Endometrial microvascular endothelial cells (primary cell): Measurements from ENCODE around the gene LPP. TPM values are rescaled to one million over a fixed set of nuclear protein-coding genes. Genes with fewer than 3 reads are reported as not detected.

Source experiments
- in situ Hi-C: cut with HindIII; loops from 2 replicates; pipeline ENCODE4 v1.10.0; 2017; ENCODE audit warnings: low sequenced_read_pairs, low pct_unique_long_range_greater_than_20kb; ENCODE audit errors: inconsistent ontology term
- total RNA-seq: library from RNA; depleted of rRNA; stranded (reverse); fragments of >200 nt; gene quantifications from one replicate; pipeline ENCODE4 v1.2.3, GENCODE V29; 2015; ENCODE audit errors: inconsistent ontology term

LPP gene
- total RNA-seq, 1 donor from 2014 or later = 43.2 TPM

GRCh38 chr3:188752850-188753249 lies 598.9 kb downstream of the LPP start:
- in situ Hi-C loops = no loop called here

DNA sequence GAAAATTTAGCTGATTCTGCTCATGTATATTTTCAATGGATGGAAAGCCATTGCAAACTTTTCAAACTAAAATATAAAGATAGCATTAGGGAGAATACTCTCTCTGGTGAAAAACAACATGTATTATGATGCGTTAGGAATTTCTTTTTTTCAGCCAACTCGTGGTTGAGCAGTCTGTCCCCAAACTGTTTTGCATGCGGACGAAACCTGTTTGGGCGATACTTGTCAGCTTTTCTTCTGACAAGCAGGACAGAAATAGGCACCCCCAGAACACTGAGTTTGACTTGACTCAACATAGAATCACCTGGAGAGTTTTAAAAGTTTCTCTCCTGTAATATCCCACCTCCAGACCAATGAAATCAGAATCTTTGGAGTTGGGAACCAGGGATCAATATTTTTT lies 600.3 kb downstream of the LPP start:
- in situ Hi-C loops = no loop called here

DNA sequence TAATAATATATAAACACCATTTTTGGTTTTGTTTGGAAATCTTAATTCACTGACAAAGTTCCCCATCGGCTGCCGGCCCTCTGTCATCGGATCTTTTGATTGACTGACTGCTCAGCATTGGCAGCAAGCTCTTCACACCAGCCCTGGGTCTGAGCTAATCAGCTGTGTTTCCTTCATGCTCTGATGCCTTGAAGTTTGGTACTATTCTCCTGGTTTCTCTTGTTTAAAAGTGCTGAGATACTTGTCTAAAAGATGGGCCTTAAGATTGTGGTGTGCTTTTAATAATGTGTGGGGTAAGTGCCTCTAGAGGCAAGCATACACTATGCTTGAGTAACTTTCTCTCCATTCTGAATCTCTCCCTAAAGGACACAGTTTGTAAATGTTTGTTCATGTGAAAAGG lies 602.3 kb downstream of the LPP start:
- in situ Hi-C loops = no loop called here

DNA sequence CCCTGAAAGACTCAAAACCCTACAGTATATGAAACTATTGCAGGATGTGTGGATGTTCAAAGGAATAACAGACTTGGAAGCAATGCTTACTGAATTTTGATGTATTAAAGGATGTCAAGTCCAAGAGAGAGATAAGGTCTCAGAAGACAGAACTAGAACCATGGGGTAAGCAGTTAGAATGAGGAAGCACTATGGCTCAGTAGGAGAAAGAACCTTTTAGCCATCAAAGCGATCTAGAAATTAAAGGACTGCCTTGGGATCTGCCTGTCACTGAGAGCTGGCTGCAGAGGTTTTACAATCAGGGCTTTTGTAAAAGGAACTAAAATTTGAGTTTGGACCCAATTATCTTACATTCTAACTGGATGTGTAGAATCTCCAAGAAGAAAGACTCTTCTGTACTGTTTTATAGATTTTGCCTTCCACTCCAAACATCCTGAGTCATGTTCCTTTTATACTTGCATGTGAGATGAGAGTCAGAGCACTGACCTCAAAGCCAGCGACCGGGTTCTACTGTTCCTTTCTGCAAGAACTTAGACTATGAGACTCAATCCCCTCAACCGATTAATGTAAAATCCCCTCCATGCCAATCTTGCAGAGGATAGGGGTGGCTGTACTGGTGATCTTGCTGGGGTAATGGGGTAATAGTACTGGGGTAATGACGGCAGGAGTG lies 605.5 kb downstream of the LPP start:
- in situ Hi-C loops = no loop called here

DNA sequence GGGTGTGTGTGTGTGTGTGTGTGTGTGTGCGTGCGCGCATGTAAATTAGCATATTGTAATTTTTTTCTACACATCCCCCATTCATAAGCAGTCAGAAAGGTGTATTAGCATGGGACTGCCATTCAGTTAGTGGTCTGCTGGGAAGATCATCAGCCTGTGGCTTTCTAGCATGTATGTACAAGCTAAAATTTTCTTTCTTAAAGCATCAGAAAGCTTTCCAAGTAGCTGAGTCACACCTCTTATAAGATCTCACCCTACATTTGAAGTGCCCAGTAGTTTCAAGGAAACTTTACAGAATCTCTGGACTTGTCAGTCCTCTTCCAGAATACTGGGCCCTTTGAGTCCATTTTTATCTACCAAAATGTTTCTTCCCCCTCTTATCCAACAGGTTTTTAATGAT lies 606.5 kb downstream of the LPP start:
- in situ Hi-C loops = no loop called here

DNA sequence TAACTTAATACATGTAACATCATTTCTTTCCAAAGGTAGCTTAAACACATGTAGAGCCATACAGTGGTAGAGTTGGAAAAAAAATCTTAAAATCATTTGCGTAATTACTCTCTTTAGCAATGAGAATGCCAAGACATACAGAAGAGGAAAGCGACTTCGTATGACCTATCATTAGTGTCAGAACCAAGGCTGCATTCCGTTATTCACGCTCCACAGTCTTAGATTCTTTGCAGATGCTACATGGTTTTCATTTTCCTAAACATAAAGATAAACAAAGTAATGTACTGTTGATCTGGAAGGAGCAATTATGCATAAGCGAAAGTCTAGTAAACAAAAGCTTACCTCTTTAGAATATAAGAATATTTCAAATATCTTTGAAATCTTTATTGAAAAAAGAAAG lies 607.5 kb downstream of the LPP start:
- in situ Hi-C loops = no loop called here

GRCh38 chr3:188761964-188762363 lies 608.0 kb downstream of the LPP start:
- in situ Hi-C loops = no loop called here

GRCh38 chr3:188764609-188765008 lies 610.7 kb downstream of the LPP start:
- in situ Hi-C loops = no loop called here

- in situ Hi-C loops = no loop called here
These were observed 615.9 kb downstream of the LPP start for GRCh38 chr3:188769831-188770230.

DNA sequence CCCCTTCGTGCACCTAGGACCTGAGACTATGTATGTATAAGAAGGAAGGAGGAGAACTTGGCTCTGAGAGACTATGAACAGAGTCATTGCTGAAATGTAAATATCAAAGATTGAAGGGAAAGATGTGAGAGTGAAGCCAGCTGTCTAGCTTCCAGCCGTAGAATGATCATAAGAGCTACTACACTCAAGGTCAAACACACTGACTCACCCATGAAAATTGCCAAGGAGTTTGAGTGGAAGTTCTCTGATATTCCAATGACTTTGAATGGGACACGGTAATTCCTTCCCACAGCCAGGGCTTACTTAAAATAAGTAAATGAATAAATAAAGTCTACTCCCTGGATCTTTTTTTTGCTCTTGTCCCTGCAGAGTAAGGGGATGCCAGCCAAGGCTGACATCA lies 618.9 kb downstream of the LPP start:
- in situ Hi-C loops = no loop called here

DNA sequence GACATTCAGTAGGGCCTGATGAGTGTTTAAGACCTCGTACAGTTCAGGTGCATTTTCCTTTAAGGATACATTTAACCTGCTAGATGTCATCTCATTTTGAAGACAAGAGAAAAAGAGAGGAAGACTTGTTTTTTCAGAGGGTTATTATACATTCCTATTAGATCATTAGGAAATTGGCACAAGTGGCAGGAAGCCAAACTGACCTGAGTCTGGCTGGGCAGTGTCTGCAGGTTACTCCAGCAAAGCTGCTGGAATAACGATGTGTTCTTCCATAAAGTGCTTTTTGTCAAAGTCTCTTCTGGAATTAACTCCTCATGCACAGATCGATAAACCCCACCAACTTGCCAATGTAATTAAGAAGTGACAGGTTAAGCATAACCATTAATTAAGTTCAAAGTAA lies 621.5 kb downstream of the LPP start:
- in situ Hi-C loops = no loop called here

GRCh38 chr3:188776447-188776846 lies 622.5 kb downstream of the LPP start:
- in situ Hi-C loops = no loop called here

- in situ Hi-C loops = no loop called here
These were observed 624.3 kb downstream of the LPP start for GRCh38 chr3:188778091-188778852.

- in situ Hi-C loops = no loop called here
These were observed 625.5 kb downstream of the LPP start for GRCh38 chr3:188779281-188779980.

DNA sequence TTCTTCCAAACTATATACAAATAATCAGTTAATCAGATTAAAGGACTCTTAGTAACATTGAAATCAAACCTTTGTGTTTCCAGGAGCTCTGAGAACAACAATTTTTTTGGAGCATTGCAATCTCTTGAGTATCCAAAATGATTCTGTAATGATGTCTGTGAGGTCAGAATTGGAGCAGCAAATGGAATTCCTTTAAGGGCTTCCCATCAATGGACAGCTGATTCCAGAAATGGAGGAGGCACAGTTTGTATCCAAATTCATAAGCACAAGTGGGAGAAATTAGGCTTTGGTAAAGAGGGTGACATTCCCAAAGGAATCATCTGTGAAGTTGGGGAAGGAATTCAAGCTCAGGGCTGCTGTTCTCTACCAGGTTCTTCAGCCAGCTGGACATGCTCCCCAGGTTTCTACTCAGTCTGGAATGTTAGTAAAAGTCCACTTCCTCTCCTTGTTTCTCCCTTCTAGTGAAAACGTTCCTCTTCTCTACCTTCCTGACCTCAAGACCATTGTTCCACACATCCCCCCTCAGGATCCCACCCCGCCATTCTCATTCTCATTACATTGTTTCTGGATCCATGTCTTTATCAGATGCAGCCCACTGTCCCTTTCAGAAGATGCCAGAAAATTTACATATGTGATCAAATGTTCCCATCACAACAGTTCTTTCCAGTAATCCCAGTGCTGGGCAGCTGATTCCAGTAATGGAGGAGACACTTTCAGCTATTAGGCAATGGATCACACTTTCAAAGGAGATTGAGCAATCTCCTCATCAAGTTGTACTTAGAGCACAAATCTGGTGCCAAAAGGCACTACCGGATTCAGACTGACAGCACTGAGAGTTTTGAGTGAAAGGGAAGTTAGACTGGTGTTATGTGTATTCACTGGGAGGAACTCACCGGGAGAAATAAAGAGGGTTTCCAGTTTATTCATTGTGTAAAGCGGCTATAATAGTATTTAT lies 626.5 kb downstream of the LPP start:
- in situ Hi-C loops = no loop called here

GRCh38 chr3:188782613-188783124 lies 628.7 kb downstream of the LPP start:
- in situ Hi-C loops = no loop called here

DNA sequence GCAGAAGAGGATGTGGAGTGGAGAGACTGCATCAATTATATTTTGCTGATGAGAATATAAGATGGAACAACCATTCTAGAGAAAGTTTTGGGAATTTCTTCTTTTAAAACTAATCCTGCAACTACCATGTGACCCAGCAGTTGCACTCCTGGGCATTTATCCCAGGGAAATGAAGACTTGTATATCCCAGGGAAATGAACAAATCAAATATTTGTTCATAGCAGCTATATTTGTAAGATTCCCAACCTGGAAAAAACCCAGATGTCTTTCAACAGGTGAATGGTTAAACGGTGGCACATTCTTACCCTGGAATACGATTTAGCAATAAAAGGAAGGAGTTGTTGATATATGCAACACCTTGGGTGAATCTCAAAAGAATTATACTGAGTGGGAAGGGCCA lies 632.5 kb downstream of the LPP start:
- in situ Hi-C loops = no loop called here

DNA sequence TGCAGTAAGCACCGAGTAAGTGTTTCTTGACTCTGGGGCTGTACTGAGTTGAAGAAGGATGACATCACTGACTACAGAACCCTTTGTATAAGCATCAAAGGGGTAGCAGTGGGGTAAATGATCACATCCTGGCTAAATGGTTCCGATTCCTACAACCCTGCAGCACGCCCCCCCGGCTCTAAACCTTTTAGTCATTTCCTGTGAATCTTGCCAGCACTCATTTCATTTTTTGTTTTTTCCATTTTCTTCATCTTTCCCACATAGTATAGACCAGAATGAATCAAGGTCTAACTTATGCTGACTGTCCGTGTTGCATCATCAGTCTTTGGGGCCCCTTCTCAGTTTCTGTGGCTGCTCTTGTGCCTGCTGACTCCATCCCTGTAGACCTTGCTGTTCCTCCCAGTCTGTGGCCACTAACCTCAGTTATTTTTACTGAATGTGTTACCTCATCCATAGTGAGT lies 634.7 kb downstream of the LPP start:
- in situ Hi-C loops = no loop called here

GRCh38 chr3:188789251-188789650 lies 635.3 kb downstream of the LPP start:
- in situ Hi-C loops = no loop called here
